GM19397 (cell line): ENCODE data around the gene PRDM11.
"Not testable (repeated sequence)": the region's sequence is repeated elsewhere in the genome, so short reads cannot be mapped to it uniquely, and the experiment has no call there.

ENCODE experiments used
- ATAC-seq: cut with Tn5 transposase; IDR thresholded peaks from one replicate; pipeline ENCODE4 v1.9.1; 2021; ENCODE audit warnings: mild to moderate bottlenecking, moderate library complexity; ENCODE audit not compliant: unreplicated experiment

PRDM11 gene

DNA sequence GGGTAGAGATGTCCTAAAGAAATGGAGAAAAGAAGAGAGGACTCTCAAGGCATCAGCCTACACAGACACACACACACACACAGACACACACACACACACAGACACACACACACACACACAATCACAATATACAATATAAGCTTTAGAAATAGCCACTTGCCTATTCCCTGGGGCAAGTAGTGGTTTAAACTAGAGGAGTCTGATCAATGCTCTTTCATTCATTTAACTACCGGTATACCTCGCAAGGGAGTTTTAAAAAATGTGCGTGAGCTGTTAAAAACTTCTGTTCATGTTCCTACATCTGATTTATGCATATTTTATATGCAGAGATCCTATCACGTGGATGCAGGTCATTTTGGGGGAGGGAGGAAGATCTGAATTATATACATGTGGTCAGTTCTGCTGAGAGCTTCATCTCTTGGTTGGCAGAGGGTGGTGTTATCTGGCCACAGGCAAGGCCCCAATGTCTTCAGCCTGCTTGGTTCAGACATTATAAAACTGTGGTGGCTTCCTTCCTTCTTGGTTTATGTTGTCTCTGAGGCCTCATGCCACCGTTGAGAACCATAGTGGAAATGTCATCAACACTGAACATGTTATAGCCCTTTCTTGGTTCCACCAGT, 83.1 kb downstream of the PRDM11 start:
- no peak for ATAC-seq

- ATAC-seq = no peak
Observed at GRCh38 chr11:45232341-45233080, 86.1 kb downstream of the PRDM11 start.

DNA sequence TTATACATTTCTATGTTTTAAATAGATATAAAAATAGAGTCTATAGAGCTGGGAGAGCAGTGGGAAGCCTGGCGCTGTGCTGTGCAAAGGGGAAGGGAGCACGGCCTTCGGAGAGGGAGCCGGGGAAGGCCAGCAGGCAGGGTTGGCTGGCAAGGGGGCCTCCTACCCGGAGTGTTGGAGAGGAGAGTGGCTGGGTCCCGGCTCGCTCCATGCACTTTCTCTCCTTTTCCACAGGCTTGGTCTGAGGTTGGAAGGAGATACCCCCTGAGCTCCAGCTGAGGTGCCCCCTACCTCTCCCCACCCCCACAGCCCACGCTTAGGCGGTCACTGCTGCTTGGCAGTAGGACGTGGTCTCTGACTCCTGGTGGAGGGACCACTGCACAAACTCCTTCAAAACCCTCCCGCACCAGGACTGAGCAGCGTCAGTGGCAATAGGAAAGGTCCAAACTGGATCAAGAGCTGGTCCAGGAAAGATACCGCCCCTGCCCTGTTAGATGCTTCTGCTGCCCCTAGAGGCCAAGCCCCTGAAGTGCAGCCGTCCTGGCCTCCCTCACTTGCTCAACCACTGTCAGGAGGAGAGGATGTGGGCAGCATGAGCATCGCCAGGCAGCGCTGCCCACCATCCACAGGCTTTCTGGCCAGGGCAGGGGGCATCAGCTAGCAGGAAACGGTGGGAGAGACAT, 86.8 kb downstream of the PRDM11 start:
- peak; percentile 72 for ATAC-seq

GRCh38 chr11:45233804-45234170, 87.3 kb downstream of the PRDM11 start:
- ATAC-seq = peak; percentile 15

DNA sequence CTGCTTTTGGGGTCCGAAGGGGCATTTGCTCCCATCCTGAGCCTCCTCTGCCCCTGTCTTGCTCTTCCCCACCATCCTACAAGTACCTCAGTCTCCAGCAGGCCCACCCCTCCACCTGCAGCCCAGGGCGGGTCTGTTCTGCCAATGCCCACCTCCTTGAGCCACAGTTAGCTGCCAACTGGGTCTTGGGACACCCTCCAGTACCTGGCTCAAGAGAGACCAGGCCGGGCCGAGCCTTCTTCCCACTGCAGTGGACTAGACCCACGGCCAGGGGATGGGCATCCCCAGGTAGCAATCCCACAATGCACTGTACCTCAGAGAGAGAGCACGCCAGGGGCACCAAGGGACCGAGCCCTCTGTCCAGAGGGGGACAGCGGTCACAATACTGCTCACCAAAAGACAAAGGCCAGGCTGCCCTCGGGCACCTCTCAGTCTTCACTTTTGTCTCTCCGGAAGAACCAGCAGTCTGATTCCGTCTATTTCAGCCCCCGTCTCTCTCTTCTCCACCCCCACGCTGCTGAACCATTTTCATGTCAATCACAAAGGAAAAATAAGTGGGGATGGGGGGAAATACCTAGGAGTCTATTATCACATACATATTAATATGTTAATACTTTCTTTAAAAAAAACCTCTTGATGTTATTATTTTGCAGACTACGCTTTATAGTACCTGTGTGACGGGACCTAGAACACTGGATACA, 88.0 kb downstream of the PRDM11 start:
- no peak for ATAC-seq

- ATAC-seq = no peak
Observed at GRCh38 chr11:45237711-45238315, 91.4 kb downstream of the PRDM11 start.

DNA sequence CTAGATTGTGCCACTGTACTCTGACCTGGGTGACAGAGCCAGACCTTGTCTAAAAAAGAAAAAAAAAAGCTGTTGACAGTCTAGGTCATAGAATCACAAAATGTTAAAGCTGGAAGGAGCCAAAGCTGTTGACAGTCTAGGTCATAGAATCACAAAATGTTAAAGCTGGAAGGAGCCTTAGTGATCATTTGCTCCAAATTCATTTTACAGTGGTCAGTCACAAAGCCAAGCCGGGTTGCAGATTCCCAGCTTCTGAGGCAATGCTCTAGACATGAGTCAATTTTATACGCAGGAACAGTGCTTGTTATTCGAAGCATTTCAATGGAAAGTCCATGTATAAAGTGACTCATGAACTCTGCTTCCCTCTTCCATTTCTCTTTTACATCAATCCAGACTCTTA, 92.3 kb downstream of the PRDM11 start:
- no peak for ATAC-seq

- ATAC-seq = no peak
Observed at GRCh38 chr11:45239733-45240132, 93.3 kb downstream of the PRDM11 start.

- no peak for ATAC-seq
Observed at GRCh38 chr11:45243967-45244366, 97.5 kb downstream of the PRDM11 start.

GRCh38 chr11:45245218-45246045, 99.0 kb downstream of the PRDM11 start:
- no peak for ATAC-seq

DNA sequence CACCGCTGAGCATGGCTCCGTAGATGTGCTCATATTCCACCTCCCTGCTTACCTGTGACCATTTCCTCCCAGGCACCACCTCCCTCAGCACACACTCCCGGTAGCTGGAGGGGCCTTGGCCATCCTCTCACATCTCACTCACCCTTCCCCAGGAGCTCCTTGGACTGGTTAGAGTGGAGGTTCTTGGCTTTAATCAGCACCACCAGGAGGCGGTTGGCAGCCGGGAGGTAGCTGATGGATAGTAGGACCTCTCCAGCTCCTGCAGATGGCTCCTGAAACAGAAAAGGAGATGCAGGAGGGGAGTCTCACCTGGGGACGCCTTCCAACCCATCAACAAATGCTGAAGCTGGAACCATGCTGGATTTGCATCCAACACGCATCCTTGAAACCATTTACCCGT, 99.8 kb downstream of the PRDM11 start:
- no peak for ATAC-seq

DNA sequence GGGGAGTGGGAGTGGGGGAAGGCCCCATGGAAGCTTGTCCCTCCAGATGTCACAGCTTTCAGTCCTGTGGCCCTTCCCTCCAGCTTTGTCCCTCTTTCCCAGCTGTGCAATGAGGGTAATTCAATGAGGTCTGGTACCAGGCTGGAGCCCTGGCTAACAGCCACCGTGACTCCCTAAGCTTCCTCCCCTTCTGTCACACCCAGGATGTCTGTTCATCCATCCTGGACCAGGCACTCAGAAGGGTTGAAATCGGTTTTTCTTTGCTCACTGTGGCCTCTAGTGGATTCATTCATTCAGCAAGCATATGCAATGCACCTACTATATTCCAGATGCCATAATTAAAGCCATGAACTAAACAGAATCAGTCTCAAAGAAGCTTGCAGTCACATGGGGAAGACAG, 101.0 kb downstream of the PRDM11 start:
- no peak for ATAC-seq

DNA sequence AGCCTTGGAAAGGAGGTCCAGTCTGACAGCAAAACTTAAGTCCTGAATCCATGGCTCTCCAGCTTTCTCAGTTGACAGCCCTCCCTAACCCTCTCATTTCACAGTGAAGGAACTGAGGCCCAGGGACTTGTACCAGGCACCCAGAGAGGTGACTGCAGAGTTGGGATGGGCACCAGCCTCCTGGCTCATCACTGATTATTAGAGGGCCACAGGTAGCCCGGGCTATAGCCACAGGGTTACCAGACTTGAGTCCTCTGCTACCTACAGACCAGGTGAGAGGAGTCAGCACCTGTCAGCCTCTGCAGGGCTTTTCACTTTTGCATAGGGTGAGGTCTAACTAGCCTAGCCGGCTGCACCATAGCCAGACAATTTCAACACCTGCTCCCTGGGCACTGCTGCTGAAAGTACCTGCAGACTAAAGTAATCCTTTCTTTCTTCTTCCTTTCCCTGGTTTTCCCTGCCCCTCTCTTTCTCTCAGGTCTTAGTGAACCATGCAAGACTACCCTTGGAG, 102.1 kb downstream of the PRDM11 start:
- ATAC-seq = no peak

DNA sequence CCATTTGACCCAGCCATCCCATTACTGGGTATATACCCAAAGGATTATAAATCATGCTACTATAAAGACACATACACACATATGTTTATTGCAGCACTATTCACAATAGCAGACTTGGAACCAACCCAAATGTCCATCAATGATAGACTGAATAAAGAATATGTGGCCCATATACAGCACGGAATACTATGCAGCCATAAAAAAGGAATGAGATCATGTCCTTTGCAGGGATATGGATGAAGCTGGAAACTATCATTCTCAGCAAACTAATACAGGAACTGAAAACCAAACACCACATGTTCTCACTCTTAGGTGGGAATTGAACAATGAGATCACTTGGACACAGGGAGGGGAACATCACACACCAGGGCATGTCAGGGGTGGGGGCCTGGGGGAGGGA, 102.9 kb downstream of the PRDM11 start:
- ATAC-seq = not testable (repeated sequence)

DNA sequence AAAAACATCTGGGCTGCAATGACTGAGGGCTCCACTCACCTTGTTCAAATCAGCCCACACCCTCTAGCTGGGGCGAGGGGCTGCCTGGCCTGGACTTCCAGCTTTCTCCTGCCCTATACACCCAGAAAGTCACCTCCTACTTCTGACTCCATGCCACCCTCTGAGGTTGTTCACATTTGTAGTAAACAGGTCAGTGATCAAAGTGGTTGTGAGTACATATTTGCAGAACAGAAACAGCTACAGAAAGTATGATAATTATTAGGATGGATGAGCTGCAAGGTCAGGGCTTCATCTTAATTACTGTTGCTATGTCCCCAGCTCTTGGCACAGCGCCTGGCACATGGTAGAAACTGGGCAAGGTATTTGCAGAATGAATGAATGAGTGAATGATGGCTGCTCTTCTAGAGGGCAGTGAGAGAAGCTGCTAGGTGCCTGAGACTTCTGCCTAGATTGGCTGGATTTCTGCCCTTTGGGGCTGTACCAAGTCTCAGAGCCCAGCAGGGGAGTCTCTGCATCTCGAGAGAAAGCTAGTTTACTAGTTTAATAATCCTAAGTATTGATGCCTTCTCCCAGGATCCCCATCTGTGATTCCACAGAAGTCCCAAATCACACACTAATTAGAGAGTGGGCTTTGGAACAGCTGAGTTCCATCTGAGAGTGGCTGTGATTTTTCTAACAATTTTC, 103.7 kb downstream of the PRDM11 start:
- ATAC-seq = no peak

- ATAC-seq = no peak
Observed at GRCh38 chr11:45252134-45252856, 105.9 kb downstream of the PRDM11 start.

DNA sequence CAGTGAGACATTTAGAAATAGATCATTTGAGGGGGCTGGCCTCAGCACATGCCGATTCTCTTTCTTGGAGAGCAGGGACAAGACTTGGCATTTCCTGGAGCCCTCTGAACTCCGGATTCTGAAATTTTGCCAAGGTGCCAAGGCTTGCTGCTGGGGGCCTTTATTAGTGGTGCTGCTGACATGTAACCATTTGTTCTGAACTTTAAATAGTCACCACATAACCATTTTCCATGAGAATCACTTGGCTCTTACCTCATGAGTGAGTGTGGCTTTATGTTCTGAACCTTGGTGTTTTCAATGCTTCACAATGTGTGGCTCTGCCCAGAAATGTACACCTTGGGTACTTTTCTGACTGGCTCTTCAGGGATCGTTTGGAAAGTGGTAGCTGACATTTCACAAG, 106.4 kb downstream of the PRDM11 start:
- ATAC-seq = no peak

DNA sequence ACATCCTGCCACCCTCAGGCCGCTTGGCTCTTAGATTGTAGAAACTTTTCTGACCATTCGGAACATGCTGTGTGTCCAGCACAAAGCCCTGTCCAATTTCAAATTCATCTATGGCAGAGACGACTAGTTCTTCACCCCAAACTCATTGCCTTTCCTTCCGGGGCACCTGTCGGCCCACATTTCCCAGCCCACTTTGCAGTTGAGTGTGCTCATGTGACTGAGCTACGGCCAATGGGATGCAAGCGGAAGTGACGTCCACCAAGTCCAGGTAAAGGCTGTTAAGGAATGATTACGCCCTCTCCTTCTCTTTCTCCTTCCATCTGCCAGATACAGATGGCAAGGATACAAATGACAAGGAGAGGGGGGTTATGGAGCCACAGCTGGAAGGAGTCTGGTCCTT, 107.2 kb downstream of the PRDM11 start:
- no peak for ATAC-seq

DNA sequence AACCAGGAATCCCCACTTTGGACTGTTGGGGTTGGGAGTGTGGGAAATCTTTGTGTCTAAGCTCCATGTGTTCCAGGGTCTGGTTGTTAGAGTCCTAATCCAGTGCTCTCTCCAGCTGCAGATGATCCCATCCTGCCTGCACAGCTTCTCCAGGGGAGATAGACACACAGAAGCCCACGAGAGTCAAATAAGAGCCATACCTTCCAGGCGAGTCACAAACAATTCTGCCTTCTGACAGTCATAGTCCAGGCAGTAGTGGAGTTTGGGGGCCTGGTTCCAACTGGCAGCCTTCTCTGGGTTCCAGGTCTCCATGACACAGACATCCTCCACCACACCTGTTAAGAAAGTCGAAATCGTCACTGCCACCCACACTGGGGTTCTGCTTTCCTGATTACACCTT, 107.6 kb downstream of the PRDM11 start:
- ATAC-seq = no peak
